DMS153 (cell line): ENCODE measurements around the gene IFT122.
"Not testable (repeated sequence)": the region's sequence is repeated elsewhere in the genome, so short reads cannot be mapped to it uniquely, and the experiment has no call there.

Experiments
- DNase-seq: peaks from one replicate; lab custom pipeline; 2025; lab: John Stamatoyannopoulos, UW

Gene IFT122

GRCh38 chr3:129439817-129440617 lies at the start of gene IFT122, which contains the start of gene MBD4:
TSS of gene IFT122 (plus strand) at chr3:129440224. CDS start at chr3:129440331, 107 bp downstream.
TSS of gene MBD4 (minus strand) at chr3:129439948. CDS start at chr3:129439833, 115 bp downstream.
- peak; percentile 99 for DNase-seq

DNA sequence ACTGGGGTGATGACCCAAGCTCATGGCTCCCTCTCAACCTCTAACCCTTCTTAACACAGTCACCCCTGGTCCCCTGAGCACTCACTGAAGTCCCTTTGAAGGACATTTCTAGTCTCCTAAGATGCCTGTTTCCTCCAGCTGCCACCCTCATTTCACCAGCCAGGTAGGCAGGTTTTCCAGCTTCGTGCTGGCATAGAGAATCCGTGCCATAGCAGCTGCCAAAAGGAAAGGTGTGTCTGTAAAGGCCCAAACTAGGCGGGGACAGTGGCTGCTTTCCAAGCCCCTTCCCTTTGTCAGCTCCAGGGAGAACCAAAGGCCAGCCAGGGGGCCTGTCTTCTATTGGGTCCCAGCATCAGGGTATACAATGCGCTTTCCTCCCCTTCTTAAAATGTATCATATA lies 48.4 kb upstream of the IFT122 start:
- not testable (repeated sequence) for DNase-seq

GRCh38 chr3:129392106-129392887 lies 47.7 kb upstream of the IFT122 start:
- DNase-seq, result not testable (repeated sequence)

GRCh38 chr3:129393271-129393670 lies 46.8 kb upstream of the IFT122 start:
- no peak for DNase-seq

GRCh38 chr3:129393760-129394564 lies 46.1 kb upstream of the IFT122 start:
- not testable (repeated sequence) for DNase-seq

GRCh38 chr3:129398803-129399144 lies 41.2 kb upstream of the IFT122 start:
- DNase-seq, result no peak

GRCh38 chr3:129399145-129399894 lies 40.7 kb upstream of the IFT122 start:
- peak; percentile 92 for DNase-seq

DNA sequence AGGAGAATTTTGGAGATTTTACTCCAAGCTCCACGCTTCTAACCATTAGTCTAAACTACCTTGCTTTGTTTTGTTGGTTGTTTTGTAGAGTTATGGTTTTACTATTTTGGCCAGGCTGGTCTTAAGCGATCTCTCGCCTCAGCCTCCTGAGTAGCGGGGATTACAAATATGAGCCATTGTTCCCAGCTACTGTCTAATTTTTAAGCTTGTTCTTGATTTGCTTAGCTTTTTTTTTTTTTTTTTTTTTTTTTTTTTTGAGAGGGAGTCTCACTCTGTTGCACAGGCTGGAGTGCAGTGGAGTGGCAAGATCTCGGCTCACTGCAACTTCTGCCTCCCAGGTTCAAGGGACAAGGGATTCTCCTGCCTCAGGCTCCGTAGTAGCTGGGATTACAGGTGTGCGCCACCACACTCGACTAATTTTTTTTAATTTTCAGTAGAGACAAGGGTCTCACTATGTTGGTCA lies 40.1 kb upstream of the IFT122 start:
- DNase-seq, result no peak

DNA sequence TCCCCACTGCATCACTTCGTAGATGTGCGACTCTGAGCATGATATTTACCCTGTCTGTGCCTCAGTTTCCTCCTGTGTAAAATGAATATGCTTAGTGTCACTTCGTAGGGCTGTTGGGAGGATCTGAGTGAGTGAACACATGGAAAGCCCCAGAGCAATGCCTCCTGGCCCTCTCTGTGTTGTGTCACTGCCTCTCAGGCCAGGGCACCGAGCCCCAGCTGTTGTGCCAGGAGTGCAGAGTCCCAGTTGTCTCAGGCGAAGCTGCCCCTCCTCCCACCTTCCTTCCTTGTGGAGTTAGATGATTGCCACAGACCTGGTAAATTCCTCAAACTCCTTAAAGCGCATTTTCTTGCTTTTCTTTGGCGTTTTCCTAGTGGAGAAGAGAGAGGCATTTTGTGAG lies 37.8 kb upstream of the IFT122 start:
- no peak for DNase-seq

DNA sequence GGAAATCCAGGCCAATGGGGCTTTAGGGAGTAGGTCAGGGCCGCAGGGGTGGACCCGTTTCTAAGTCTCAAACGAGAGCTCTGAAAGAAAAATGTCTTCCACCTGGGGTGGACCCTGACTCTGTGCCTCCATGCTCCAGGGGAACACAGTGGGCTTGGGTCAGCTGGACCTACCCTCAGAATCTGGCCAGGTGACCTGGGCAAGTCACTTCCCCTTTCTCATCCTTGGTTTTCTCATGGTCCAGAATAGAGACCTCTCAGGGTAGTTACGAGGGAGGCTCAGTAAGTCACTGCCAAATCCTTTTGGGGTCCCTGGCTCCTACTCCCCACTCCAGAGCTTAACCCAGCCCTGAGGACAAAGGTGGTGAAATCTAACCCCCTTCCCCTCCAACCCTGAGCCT lies 37.4 kb upstream of the IFT122 start:
- no peak for DNase-seq

DNA sequence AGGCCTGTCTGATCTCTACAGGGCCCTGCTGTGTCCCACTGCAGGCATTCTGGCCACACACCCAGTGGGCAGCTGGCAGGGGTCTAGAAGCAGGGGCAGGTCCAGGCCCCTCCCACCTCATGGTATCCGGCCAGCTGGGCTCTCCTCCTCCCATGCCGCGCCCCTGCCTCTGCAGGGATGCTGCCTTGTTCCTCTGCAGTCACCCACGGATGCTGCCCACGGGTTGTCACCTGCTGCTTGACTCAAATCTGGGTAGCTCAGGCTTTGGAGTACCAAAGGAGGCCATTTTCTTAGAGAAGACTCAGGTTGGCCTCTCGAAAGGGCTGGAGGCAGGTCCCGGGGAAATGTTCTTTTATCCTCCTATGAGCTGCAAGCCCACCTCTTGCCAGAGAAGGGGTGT lies 36.6 kb upstream of the IFT122 start:
- no peak for DNase-seq

DNA sequence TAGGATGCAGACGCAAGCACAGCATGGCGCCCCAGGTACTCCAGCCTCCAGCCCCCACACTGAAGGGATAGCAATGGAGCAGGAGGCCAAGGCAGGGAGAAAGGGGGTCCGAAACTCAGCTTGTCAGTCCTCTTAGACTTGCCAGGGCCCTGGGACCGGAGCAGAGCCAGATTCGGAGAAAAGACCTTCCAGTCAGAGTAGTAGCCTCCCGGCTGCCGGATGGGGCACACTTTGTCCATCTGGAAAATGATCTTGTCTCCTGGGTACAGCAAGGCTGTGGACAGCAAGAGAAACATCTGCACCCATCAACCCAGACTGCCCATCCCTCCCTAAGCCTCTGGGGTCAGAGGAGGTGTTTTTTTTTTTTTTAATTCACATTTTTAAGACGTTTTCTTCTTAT lies 35.9 kb upstream of the IFT122 start:
- no peak for DNase-seq

DNA sequence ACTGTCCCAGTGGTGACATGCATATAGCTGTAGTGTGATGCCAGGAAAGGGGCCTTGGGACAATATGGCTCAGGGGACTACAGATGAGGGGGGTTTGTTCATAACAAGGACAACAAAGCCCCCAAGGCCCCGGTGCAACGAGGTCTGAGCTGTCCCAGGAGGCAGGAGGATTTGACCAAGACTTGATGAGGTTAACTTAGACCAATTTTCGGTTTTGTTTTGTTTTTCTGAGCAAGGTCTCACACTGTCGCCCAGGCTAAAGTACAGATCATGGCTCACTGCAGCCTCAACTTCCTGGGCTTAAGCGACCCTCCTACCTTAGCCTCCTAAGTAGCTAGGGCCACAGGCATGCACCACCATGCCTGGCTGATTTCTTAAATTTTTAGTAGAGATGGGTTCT lies 35.4 kb upstream of the IFT122 start:
- no peak for DNase-seq

- DNase-seq, result no peak
Measured at GRCh38 chr3:129409541-129409940, 30.5 kb upstream of the IFT122 start.

DNA sequence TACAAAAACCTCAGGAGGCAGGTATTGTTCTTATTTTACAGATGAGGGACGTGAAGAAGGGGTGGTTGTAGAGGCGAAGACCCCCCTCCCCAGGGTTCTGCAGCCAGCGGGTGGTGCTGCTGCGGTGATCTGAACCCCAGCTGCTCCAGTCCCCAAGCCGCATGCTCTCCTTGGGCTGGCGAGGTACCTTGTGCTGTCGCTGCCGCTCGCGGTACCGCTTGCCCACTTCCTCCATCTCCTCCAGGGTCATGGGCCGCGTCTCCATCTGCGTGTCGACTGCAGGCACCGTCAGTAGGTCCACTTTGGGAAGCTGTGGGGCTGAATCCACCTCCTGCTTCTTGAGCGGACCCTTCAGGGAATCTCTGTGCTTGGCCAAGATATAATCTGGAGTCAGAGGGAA lies 29.1 kb upstream of the IFT122 start:
- no peak for DNase-seq

GRCh38 chr3:129412542-129413198 lies 27.4 kb upstream of the IFT122 start:
- no peak for DNase-seq

- DNase-seq, result not testable (repeated sequence)
Measured at GRCh38 chr3:129413238-129413637, 26.8 kb upstream of the IFT122 start.

- no peak for DNase-seq
Measured at GRCh38 chr3:129413687-129414506, 26.1 kb upstream of the IFT122 start.

GRCh38 chr3:129415378-129415777 lies 24.6 kb upstream of the IFT122 start:
- DNase-seq, result no peak

GRCh38 chr3:129415830-129416229 lies 24.2 kb upstream of the IFT122 start:
- DNase-seq, result no peak
